ENCODE data around the gene PEMT.

Gene PEMT

DNA sequence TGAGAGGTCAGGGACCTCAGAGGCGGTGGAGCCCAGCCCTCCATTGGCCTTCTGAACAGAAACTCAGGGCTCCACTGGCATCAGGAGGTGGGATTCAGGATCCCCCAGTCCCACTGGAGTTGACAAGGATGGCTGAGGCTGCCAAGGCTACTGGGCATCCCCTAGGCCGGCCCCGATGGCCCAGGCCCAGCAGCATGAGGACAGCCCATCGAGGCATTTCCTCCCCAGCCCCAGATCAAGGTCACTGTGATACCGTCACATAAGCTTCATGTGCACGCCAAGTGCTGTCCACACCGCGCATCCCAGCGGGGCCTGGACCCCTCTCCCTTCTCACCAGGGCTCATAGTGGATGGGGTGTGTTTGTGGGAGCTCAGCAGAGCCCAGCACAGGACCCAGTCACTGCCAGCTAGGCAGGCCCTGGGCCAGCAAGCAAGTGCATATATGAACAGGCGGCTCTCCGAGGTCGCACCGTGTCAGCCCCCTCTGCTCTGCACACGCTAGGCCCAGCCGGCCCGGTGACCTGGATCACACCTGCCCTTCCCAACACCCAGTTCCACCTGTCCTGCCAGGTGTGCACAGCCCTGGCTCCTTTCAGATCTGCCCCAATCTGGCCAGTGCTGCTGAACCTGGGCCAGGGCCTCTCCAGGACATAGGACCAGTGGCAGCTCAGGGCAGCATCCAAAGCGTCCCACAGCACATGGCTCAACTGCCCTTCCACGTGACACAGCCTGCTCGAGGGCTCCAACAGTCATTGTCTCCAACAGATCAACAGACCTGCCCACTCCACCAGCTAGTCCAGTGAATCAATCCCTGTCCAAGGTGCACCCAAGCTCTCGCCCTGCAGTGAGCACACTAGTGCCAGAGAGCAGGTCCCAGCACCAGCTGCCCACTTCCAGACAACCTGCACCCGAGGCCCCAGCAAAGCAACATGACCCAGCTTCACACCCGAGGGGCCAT, 62.5 kb downstream of the PEMT start:
- no peak for DNase-seq

DNA sequence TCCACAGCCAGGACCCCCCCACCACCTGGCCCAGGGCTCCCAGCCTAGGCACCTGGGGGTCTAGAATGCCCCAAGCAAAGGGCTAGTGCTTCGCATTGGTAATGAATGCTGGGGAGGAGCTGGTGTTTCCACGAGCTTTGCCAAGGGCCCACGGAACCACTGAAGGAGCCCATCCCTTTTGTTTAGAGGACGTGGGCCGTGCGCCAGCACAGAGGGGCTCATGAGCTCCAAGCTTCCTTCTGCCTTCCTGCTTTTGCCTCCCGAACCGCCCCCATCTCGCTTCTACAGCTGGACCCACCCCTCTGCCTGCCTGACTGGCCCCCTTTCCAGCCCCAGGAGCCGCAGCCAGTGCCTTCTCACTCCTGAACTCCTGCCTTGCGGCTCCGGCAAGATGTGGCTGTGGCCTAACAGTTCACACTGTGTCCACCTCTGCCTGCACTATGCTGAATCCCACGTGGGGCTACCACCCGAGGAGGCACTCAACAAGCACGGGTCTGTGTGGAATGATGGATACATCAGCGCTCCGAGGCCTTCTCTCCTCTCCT, 63.5 kb downstream of the PEMT start:
- no peak for DNase-seq

DNA sequence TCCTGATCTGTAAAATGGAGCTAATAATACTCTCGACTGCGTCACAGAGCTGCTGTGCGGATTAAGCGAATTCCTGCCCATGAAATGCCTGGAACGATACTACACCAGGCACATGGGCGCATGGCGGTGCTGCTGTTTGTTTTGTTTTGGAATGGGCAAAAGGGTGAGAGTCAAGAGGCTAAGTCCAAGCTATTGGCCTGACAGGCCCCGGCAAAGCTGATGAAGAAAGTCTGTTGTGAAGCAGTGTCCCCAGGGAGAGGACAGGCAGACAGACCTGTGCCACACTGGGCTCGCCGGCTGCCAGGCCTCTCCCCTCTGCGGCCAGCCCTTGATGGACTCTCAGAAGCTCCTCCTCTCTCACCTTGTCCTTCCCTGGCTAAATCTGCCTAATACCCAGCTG, 64.0 kb downstream of the PEMT start:
- DNase-seq: no peak

DNA sequence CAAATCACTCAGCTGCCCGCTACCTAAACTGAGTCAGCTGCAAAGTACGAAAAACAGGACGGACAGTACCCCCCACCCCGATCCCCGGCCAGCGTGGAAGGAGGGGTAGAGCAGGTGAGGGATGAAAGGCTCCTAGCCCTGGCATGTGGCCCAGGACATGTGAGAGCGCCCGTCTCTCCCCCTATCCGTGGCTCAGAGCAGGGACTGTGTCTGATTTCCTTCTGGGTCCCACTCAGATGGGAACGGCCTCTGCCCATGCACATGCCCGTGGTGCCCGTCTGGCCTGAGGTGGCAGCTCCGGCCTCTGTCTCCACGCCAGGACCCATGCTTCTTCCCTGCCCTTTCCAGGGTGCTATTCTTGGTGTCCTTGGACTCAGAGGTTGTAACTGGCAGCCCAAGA, 65.1 kb downstream of the PEMT start:
- DNase-seq: peak; percentile 25

DNA sequence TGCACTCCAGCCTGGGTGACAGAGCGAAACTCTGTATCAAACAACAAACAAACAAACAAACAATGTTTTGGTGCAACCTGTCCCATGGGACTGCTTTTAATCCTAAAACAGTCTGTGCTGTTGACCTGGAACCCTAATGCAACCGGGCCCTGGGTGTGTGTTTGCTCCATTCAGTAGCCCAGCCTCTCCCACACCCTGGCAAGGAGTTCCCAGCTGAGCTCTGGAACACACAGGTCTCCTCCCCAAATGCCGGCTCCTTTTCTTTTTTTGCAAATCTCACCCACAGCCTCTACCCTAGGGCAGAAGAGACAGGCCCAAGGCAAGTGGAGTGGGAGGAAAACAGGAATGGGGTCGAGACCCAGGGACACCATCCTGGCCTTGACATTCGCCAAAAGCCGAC, 65.6 kb downstream of the PEMT start:
- no peak for DNase-seq

DNA sequence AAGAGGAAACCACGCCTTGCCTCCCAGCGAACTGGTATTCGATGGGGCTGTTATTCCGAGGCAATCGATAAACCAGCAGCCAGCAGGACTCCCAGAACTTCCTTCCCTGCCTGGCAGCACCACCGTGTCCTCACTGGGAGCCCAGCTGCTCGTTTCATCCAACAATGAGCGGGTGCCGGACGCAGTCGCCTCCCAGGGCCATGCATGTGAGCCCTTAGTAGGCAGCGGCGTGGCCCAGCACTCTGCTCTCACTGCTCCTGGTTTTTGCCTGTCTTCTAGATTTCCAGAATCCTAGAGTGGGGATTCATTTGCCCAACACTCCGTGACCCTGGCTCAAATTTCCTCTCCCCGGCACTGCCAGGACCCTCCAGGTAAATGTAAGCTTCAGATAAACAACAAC, 66.2 kb downstream of the PEMT start:
- peak; percentile 11 for DNase-seq

DNA sequence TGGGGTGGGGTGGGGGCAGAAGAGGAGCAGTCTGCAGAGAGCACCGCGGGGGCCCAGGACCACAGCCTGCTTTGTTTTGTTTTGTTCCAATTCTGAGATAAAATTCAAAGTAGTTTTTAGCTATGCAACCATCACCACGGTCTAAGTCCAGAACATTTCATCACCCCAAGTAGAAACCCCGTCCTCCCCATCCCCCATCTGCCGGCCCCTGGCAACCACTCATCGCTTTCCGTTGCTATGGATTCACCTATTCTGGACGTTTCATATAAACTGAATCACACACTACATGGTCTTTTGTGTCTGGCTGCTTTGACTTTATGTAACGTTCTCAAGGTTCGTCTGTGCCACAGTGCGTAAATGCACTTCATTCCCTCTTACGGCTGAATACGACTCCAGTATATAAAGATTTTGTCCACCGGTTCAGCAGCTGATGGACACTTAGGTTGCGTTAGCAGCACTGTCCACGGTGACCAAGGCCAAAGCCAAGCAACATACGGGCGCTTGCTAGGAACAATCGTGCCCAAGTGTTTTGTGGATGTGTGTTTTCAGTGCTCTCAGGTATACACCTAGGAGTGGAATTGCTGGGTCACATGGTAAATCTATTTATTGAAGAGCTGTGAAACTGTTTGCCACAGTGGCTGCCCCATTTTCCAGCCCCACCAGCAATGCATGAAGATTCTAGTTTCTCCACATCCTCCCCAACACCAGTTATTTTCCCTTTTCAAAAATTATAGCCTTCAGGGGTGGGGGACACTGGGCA, 67.6 kb downstream of the PEMT start:
- DNase-seq: no peak

DNA sequence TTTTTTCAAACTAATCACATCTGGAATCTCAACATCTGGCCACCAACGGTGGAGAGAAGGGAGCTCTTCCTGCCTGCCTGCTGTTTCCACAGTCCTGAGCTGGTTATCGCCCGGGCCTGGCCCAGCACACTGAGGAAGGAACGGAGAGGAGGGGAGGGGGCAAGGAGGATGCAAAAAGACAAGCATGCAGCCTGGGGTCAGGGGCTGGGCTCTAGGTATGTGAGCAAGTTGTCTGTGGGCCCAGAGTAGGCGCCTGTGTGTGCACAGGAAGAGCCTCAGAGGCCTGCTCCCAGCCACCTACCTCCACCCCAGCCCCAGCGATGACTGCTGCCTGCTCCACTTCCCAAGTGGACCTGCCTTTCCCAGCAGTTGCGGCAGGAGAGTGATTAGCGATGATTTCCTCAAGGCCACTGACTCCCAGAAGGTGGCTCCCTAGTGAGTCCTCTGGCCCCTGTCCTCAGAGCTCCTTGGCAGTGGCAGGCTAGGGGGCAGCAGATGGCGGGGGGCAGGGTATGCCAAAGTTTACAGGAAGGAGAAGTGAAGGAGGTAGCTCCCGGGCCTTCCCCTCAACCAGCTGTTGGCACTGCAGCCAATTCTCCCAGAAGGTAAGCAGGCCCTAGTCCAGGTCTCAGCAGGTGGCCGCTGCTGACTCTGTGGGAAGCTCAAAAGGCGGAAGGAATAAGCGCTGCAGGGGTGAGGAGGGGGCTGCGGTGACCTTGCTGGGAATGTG, 68.3 kb downstream of the PEMT start:
- DNase-seq: no peak

DNA sequence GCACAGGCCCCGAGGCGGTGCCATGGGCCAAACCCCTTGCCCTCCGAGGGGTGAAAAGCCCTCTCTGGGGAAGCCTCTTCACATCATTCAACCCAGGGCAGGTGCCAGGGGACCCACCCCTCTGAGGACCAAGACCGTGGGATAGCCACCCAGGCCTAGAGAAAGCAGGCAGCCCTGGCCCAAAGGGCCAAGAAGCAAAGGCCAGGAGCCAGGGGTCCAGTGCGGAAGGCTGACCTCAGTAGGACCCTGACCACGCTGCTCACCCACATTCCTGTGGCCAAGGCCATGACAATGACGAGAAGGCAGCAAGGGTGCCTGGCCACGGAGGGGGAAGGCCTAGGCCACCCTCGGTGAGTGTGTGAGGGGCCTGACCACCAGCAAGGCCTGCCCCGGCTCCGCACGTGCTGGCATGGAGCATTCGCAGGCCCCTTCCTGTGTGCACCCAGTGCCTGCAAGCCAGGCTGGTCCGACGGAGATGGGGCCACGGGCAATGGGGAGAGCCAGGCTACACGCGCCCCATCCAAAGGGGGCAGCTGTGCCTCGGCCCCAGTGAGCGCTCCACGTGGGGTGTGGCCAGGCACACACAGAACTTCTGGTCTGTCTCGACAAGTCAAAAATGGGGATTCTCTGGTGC, 70.8 kb downstream of the PEMT start:
- DNase-seq: no peak

DNA sequence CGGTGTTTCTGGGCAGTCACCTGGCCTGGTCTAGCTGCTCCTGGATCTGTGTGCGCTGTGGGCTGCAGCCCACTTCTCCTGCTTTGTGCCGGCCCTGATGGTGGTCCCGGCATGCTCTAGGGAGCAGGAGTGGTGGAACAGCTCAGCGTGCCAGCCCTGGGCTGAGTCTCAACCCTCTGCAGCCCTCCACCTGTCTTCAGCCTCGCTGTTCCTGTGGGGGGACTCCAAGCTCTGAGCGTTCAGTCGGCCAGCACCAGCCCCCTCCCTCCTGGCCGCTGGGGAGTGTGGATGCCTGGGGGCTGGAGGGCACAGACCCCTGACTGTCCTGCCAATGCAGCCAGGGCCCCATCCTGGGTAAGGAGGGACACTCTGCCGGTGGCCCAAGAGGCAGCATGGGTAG, 71.6 kb downstream of the PEMT start:
- no peak for DNase-seq

DNA sequence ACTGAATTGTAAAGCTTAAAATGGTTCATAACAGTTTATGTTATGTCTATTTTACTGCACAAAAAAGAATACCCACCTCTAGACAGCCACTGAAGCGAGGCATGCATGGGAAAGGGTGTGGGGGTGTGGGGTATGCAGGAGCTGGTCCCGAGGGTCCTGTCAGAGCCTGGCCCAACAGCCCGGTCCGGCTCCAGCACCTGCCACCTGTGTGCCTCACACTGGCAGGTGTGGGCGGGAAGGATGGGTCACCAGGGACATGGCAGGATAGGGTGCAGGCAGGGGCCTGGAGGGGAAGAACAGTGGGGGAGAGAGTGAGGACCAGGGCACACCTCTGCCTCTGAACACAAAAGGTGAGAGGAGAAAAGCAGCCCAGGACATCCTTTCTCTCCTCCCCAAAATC, 72.6 kb downstream of the PEMT start:
- no peak for DNase-seq

DNA sequence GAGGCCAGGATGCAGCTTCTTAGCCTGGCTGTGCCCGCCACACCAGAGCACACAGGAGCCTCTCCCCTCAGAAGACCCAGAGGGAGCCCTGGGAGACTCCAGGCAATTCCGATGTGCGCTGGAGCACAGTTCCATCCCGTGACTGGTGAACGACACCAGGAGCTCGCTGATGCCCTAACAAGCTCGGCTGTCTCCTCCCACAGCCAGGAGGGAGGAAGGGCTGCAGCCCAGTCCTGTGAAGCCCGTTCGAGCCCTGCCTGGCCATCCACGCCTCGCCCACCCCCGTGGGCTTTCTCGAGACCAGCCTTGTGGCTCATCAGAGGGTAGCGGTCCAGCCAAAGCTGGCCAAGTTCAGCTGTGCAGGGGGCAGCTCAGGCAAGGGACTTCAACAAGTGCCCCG, 73.5 kb downstream of the PEMT start:
- DNase-seq: peak; percentile 16

DNA sequence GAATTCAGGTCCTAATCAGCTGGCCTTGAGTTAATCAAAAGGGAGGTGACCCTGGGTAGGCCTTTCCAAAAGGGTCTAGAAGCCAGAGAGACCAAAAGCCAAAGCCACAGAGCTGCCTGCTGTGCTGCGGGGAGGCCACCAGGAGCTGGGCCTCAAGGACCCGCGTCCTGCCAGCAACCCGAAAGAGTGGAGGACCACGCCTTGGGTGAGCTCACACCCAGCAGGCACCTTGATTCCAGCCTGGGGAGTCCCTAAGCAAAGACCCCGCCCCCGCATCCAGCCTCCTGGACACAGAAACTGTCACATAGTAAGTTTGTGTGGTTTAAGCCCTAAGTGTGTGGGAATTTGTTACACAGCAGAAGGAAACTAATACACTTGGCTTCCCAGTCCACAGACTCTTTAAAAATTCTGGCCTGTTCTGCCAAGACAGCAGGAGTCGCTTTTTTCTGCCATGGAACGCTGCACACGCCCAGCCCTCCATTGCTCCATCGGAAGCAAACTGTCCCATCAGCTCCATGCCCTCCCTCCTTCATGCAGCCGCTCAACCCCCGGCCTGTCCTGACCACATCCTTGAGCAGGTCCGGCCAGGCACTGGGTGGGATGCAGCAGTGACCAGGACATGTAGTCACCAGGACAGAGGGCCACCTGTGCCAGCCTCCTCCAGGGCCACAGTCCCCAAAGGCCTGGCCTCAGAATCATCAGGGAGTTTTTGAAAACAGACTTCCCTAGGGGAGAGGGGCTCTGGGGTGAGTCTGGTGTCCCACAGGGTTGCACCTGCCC, 74.4 kb downstream of the PEMT start:
- peak; percentile 22 for DNase-seq

DNA sequence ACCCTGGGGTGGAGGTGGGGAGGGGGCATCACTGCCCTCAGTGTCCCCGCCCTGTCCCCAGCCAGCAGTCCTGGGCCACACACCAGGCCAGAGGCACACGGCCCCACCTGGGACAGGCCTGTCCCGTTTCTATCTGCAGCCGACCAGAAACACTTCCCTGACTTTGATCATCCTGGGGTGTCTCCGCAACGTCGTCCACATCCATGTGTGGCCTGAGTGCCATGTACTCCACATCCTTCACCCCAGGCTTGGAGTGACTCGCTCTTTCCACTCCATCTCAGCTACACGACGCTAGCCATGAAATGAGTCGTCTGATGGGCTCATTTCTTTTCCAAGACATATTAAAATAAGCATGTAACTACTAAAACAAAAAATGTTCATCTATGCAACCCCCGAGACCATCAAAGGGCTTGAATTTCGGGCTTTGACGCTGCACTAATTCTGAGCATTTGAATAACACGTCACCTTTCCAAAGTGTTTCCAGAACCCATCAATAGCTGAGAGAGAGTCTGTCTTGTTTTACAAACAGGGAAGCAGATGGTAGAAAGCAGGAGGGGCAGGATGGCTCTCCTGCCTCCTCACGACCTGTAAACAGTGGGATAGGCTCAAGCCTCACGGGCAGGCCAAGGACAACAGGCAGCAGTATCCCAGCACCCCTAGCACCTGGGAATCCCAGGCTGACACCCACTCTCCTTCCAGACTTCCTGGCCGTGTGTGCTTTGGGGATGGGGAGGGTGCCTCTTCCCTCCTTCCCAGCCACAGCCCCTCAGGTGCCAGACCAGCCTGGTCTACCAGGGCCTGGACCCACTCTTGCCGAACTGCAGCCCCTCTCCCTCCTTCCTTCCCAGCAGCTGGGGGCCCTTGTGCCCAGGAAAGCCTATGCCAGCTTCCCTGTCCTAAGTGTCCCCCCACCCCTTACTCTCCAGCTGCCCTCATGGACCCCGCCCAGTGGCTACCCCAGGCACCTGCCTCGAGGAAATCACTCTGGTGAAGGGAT, 75.3 kb downstream of the PEMT start:
- DNase-seq: peak; percentile 73

DNA sequence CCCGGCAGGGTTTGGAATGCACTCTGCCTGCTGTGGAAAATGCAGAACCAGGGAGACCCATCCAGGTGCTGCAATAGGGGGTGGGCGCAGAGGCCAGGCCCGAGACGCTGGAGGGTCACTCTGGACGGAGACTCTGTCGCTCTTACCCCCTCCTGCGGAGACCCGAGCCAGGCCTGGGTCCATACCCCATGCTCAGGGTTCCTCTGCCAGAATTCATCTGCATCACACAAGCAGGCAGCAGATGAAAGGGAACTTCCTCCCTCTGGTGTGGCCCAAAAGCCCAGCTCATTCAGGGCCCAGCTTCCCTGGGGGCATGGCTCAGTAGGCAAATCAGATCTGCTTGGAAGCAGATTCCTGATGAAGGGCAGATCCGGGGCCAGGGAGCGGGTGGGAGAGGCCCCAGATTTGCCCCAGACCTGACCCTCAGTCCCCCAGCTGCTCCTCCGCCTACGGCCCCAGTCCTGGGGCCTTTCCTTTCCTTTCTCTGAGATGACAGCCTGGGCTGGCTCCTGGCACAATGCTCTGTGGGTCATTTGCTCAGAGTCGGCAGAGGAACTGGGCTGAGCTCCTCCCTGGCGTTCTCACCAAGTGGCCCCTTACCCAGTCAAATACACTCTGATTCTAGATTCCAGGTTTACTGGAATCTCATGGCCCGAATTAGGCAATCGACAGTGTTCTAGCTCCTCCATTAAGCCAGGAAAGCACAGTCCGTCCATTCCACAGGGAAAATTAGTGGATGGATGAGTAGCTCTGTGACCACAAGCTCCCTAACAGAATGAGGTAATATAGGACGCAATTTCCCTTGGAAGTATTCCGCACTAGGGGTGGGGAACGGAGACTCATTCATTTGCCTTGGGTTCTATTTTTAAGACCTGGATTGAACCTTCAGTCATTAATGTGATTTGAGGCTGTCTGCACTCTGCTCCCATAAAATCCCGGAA, 76.2 kb downstream of the PEMT start:
- DNase-seq: peak; percentile 57

DNA sequence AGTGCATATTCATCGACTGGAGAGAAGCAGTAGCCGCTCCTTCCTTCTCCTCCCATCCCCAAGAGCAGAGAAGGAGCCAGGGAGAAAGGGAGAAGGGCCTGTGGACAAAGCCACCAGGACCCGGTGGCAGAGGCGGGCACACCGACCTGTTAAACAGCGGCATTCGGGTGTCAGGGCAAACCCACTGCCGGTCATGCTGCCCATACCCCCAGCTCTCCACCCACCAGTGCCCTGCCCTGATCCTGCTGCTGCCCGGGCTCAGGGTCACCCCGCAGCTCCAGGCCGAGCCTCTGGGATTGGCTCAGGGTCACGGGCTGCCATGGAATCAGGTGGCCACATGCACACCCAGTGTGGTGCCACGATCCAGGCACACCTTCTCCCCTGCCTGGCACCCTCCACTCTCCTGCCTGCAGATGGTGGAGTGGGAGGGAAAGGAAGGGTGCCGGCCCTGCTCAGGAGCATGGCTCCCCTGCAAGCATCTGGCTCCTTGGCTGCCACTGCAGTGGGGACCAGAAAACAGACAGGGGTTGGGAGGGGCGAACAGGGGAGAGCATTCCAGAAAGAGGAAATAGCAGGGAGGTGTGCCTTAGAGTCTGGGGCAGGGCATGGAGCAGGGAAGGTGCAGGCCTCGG, 77.0 kb downstream of the PEMT start:
- DNase-seq: peak; percentile 20

DNA sequence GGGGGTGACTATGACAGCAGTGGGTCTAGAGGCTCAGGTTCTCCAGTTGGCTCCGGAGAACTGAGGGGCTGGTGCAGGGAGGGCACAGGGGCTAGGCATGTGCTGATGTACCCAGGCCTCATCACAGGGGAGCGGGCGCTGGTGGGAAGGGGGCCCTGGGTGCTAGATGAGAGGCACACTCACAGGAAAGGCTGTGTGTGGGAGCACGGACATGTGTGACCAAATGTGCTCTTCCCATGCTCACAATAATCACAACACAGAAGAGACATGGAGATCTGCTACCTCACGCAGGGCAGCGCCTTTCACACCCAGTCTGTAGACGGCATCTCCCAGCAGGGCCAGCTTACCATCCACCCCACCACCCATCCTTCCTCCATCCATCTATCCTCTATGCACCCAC, 77.9 kb downstream of the PEMT start:
- DNase-seq: no peak

DNA sequence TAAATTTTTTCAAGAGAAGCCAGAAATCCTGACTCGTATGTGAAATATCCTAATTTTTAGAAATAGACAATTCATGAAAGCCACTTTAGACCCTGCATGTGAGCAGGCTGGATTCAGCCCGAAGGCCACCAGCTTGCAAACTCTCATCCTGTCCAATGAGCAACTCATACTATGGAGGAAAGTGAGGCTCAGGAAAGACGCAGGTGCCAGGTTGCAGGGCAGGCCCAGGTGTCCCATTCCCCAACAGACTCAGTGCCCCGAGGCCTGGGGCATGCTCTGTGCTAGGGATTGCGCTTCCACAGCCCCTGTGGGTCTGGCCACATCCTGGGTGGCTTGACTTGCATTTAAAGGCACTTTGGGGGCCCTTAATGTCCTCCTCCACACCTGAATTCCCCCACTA, 78.6 kb downstream of the PEMT start:
- DNase-seq: no peak

All from femur (tissue), 1 donor.